GM21576 (cell line): Measurements from ENCODE around the gene SSMEM1.
A peak's percentile ranks its signal among the peaks of the same experiment; 100 is the strongest.
"Not testable (repeated sequence)": the region's sequence is repeated elsewhere in the genome, so short reads cannot be mapped to it uniquely, and the experiment has no call there.

Source experiments
- ATAC-seq: cut with Tn5 transposase; IDR thresholded peaks from one replicate; pipeline ENCODE4 v1.9.1; 2021; ENCODE audit warnings: mild to moderate bottlenecking, moderate library complexity; ENCODE audit not compliant: unreplicated experiment

SSMEM1 gene, protein sequence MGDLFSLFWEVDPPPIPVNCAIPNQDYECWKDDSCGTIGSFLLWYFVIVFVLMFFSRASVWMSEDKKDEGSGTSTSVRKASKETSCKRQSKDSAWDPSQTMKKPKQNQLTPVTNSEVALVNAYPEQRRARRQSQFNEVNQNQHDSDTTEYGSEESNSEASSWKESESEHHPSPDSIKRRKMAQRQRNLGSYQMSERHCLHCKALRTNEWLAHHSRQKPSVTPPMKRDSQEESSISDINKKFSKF

DNA sequence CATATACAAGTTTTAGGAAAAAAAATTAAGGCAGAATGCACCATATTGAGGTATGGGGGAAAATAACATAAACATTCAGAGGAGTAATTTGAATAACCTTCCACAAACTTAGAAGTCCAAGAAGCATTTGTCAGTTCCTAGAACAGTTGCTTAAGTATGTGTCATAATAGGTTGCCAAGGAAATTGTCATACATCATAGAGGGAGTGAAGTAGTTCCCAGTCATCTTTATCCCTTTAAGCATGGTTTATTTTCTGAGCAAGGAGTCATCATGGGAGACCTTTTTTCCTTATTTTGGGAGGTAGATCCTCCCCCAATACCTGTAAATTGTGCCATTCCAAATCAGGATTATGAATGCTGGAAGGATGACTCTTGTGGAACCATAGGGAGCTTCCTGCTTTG is at the start of gene SSMEM1:
Gene SSMEM1, plus strand, starts transcription at position 219 of the 400 bp plus-strand sequence. Its CDS starts 51 bp downstream, at position 270.
- no peak for ATAC-seq

DNA sequence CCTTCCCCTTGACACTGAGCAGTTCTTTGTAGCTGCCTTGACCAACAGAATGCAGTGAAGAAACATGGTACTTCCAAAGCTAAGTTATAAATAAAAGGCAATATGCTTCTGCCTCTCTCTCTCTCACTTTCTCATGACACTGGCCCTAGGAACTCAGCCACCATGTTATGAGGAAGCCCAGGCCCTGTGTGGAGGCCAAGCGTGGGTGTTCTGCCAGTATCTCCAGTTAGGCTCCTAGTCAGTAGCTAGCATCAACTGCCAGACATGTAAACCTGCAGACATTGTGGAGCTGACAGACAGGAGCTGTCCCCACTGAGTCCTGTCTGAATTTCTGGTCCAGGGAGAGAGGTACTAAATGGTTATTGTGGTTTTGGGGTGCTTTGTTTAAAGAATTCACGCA is 47.6 kb upstream of the SSMEM1 start:
- no peak for ATAC-seq

DNA sequence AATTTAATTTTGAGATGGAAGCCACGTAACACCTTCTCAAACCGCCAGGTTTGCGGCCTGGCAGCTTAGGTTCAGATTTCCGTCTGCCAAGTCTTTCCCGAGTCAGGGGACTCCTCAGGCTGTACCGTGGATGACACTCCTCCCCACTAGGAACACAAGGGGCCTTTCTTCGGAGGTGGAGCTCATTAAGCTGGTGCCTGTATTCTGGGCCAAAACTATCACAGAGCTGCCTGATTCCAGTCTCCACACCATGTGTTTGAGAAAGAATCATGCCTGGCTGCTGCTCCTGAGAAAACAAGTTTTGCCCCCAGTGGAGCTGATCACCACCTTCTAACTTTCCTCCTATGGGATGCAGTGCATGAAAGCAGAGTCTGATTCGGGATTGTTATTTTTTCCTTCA is 47.2 kb upstream of the SSMEM1 start:
- ATAC-seq: no peak

DNA sequence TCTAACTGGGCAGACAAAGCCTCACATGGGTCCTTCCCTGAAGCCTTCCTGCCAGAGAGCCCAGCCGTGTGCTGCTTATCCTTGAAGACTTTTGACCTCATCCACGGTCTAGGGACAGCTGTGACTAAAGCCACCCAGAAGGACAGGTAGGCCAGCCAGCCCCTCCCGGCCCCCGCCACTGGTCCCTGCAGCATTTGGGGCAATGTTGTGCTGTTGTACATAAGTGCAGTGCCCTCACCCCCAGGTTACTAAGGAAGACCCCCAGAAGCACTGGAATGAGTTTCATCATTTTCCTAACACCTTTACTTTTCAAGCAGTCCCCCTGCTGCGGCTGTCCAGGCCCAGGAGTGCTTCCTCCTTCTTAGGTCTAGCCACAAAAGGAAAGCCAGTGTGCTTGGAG is 45.5 kb upstream of the SSMEM1 start:
- no peak for ATAC-seq

DNA sequence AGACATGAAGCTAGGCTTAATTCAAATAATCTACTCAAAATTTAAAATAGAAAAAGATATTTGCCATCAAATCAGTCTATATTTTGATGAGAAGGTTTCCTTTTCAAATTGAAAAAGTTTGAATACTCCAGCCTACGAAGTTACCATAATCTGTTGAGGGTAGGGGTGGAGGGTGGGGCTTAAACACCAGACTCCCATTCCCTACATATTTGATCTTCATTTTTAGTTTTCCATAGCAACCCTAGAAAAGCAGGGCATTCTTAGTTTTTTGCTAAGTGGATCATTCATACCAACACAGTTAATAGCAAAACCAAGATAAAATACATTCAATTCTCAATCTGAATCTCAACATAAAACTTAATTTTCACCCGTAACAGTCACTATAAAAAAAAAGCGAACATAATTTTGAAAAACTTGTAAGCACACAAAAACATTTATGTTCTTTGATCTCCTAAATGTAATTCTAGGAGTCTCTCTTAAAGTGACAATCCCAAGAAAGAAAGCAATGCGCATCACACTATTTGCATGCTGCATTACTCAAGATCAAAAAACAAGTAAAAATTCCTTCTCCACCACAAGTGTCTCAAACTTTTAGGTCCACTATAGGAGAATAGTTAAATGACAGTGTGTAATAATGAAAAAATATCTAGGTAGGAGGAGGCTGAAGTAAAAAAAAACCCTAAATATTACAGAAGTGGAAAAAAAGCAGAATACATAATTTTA is 33.3 kb upstream of the SSMEM1 start:
- no peak for ATAC-seq

DNA sequence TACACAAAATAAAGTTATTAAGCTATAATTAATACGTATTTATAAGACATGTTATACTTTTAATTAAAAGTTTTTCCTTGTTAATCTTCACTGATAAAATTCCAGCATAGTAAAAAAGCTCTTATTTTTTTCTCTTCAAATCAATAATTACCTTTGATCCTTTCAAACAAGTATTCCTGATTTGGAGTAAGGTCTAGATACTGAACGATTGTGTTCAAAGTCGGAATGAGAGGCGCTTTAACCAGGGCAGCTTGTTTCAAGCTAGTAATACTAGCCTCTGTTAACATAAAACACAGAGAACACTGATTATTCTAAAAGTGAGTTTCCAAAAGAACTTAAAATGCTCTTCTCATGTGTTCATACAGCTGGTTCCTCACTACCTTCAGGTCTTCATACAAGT is 29.4 kb upstream of the SSMEM1 start:
- no peak for ATAC-seq

DNA sequence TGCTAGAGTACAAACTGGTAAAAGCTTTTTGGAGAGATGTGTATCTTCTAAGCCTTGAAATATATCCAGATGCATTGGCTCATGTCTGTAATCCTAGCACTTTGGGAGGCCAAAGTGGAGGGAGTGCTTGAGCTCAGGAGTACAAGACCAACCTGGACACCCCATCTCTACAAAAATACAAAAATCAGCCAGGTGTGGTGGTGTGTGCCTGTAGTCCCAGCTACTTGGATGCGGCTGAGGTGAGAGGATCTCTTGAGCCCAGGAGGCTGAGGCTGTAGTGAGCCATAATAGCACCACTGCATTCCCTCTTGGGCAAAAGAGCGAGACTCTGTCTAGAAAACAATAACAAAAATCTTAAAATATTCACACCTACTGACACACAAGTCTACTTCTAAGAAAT is 28.0 kb upstream of the SSMEM1 start:
- no peak for ATAC-seq

DNA sequence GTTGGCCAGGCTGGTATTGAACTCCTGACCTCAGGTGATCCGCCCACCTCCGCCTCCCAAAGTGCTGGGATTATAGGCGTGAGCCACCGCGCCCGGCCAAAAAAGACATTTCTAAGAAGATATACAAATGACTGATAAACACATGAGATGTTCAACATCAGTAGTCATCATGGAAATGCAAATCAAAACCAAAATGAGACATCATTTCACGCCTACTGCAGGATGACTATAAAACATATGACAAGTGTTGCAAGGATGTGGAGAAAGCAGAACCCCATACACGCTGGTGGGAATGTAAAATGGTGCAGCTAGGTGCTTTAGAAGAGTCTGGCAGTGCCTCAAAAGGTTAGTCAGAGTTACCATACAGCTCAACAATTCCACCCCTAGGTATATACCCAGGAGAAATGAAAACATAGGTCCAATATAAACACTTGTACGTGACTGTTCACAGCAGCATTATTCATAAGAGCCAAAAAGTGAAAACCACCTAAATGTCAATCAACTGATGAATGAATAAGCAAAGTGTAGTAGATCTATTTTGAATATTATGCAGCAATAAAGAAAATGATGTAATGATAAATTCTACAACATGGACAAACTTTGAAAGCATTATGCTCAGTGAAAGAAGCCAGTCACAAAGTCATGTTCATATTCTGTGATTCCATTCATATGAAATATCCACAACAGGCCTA is 26.9 kb upstream of the SSMEM1 start:
- ATAC-seq: no peak

DNA sequence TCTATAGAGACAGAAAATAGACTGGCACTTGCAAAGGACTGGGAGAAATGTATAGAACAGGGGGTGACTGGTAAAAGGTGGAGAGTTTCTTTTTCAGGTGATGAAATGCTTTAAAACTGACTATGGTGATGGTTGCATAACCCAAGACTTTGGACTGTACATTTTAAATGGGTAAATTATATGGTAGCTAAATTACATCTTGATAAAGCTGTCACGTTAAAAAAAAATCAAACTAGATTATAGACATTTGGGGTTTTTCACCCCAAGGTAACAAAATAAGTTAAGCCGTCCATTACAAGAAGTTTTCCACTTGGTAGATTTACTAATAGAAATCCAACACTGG is 26.4 kb upstream of the SSMEM1 start:
- no peak for ATAC-seq

DNA sequence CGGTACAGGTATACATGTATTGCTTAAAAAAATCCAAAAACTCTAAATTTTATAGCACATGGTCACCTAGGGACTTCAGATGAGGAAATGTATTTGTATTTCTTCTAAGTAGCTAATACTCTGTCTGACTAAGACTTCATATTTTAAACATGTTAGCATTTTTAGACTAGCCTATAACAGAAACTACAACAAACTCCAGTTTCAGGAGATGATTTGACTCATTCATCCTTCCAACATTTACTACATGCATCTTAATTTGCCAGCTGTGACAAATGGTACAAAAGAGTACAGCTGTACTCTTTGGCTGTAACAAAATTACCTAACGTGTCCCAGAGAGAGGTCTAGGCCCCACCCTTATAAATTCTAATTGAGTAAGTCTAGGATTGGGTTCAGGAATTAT is 24.7 kb upstream of the SSMEM1 start:
- peak; percentile 88 for ATAC-seq

DNA sequence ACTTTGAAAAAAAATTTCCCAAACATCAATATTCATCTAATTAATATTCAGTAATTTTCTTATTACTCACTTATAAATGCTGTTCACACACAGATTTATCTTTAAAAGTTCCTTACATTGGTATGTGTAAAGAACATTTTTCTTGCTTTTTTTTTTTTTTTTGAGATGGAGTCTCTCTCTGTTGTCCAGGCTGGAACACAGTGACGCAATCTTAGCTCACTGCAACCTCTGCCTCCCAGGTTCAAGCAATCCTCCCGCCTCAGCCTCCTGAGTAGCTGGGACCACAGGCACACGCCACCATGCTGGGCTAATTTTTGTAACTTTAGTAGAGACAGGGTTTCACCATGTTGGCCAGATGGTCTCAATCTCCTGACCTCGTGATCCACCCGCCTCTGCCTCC is 23.3 kb upstream of the SSMEM1 start:
- not testable (repeated sequence) for ATAC-seq

DNA sequence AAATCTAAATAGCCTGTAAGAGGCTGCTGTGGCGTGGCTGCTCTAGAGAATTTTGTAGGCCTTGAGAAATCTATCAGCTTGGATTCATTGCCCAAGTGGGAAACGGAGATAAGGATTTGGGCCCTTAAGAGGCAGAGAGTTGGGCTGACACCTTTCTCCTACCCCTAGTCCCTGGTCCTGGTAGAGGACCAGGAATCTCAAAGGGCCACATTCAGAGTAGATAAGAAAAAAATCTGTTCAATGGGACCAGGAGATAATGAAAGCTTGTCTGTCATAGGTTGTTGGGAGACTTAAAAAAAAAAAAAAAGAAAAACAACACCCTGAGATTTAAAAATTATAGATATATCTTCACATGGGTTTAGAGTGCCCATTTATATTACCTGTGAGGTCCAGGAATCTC is 20.3 kb upstream of the SSMEM1 start:
- no peak for ATAC-seq

DNA sequence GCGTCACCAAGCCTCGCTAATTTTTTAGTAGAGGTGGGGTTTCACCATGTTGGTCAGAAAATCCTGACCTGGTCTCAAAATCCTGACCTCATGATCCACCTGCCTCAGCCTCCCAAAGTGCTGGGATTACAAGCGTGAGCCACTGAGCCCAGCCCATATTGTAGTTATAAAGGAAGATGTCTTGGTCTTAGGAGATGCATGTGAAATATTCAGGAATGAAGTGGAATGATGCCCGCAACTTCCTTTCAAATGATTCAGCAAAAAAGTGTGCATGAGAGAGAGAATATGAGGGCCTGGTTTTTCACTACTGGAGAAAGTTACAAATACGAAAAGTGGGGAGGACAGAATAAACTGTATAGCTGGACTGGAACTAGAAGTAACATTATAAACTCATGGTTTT is 18.3 kb upstream of the SSMEM1 start:
- no peak for ATAC-seq

DNA sequence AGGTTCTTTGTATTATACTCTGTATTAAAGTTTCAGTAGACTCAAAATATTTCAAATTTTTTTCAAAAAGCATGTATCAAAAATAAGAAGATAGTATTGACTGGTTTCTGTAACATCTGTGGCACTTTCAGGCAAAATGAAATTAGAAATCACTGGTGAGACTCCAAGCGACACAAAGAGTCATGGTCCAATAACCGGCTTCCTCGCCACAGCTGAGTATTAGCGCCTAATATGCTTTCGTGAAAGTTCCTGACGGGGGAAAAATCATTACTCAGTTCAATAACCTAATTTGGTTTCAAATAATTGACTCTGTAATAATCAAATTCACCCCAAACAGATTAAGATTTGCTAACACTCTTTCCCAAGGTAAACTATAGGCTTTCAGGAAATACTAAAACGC is 15.9 kb upstream of the SSMEM1 start:
- no peak for ATAC-seq

DNA sequence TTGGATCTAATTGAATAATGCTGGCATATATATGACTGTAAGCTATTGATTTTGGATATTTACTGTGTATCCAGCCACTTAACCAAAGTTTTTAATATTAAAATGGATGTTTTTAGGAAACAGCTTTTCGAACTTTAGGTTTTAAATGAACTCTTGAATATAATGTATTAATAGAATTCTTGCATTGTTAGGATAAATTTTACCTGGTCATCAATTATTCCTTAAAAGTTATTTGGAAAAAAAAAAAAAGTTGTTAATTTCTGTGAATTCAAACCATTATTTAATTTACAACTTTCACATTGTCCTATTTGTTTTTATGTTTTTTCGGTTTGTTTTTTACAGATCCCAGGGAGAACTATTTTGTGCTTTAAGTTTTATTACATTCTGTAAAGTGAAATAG is 12.3 kb upstream of the SSMEM1 start:
- no peak for ATAC-seq

DNA sequence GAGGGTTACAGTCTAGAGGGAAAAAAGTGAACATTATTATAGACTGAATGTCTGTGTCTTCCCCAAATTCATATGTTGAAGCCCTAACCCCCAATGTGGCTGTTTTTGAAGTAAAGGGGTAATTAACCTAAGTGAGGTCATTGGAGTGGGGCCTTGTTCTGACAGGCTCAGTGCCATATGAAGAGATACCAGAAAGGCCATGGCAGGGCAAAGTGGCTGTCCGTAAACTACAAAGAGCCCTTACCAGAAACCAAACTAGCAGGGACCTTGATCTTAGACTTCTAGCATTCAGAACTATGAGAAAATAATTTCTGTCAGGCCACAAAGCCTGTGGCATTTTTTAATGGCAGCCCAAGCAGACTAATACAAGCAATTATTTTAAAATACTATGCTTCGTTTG is 11.2 kb upstream of the SSMEM1 start:
- ATAC-seq: no peak

DNA sequence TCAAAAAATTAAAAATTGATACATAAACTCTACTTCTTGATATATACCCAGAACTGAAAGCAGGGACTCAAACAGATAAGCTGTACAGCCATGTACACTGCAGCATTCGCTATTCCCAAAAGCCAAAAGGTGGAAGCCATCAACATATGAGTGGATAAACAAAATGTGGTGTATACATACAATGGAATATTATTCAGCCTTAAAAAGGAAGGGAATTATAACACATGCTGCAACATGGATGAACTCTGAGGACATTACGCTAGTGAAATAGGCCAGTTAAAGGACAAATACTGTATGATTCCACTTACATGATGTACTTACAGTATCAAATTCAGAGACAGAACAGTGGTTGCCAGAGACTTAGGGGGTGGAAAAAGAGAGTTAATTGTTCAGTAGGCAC is 10.6 kb upstream of the SSMEM1 start:
- no peak for ATAC-seq

DNA sequence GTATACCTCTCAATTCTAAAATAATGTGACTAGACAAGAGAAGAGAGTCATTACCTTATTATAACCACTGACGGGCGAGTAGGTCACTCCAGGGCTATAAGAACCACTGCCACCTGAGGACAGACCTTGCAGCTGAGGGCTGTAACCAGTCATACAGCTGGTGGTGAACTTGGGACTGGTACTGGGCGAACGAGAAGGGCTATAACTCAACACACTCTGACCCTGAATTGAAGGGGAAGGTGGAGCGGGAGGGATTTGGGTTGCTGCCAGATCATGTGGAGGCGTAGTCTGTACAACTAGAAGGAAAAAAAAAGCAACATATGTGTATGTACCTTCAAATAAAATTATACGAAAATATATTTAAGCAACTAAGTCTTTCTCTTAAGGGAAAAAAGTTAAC is 5.9 kb upstream of the SSMEM1 start:
- ATAC-seq: no peak

DNA sequence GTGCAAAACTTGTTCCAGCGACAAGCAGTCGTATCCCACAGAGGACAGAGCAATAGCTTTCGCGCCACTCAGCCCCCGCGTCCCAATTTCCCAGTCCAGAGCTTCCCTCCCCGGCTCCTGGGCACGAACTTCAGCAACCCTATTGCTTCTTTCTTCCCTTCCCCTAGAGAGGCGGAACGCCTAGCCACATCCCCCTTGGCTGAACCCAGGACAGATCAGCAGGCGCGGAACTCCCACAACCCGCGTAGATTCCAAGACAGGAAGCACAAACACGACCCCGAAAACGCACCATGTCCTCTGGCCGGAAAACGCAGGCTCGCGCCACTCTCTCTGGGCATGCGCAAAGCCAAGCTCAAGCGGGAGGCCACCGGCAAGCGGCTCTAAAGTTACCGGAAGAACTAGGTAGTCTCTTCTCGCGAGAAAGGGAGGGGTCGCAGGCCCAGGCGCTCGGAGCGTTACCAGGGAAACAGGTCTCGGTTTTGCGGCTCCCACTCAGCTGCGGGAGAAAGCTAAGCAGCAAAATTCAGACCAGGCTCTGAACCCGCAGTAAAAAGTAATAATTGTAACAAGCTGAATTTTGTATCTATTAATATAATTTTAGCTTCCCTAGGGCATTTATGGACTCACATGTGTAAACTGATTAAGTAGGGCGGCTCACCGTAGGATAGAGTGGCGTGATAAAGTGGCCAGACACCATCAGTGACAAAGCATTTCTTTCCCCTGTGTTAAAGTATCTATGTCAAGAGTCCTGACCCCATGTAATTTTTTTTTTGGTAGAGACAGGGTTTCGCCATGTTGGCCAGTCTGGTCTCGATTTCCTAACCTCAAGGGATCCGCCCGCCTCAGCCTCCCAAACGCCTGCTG is 2.3 kb upstream of the SSMEM1 start, which contains the start of gene TMEM209:
Gene TMEM209, minus strand, starts transcription at position 323 of the 864 bp plus-strand sequence. Its CDS starts 31 bp downstream, at position 292.
- ATAC-seq: peak; percentile 98

DNA sequence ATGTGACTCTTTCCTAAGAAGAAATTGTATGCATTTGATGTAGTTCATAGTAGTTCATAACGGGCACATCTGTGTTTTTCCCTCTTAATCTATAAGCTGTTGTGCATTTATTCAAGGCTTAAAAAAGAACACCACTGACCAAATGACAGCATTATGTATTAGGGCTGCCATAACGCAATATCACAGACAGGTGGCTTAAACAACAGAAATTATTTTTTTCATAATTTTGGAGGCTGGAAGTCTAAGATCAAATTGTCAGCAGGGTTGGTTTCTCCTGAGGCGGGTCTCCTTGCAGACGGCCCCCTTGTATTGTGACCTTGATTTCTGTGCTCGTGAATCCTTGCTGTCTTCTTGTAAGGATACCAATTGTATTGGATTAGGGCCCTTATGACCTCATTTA is 627 bp upstream of the SSMEM1 start:
- no peak for ATAC-seq

DNA sequence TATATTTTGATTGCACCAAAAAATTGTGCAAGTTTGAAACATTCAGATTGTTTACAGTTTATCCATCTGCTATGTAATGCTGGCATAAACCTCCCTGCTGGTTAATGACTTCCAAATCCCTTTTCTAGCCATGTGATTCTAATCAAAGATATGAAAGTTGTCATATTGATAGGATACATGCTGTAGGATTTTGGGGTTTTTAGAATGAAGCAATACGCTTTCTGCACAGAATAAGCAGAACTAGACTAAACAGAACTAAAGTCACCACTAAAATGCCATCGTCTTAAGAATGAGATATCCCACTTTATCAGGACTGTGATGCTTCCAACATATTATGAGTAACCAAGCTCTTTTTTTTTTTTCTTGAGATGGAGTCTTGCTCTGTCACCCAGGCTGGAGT is 856 bp downstream of the SSMEM1 start:
- ATAC-seq: no peak
